Stimulated activated CD8-positive, alpha-beta memory T cell treated with anti-CD3 and anti-CD28 coated beads, Interleukin-4, amount 100 ng/mL, for 48 hours (primary cell): Measurements from ENCODE around the gene TBC1D10A.

Experiments
- DNase-seq: peaks from one replicate; pipeline ENCODE4 v3.0.0-alpha.2; 2020

TBC1D10A gene

DNA sequence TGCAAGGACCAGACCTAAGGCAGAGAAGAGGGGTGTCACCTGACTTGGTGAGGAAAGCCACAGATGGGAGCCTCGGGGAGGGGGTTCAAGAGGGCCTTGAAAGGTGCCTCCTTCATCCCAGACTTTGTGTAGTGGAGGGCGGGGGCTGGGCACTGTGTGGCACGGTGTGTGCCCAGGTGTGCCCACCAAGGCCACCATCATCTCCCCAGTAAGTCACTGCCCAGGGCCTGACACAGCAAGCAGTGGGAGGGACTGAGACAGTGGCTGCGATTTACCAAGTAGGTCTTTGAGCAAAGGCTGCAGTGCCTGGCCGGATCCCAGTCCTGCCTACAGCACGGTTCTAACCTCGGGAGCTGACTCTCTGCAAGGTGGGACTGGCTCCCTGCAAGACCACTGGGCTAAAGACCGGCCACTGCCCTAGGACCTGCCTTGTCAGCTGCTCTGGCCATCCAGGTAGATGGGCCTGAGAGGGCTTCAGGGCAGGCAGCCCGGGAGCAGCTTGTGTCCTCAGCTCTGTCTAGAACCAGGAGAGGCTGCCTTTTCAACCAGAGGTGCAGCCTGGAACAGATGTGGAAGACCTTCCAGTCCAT lies 61.5 kb downstream of the TBC1D10A start:
- DNase-seq: no peak

DNA sequence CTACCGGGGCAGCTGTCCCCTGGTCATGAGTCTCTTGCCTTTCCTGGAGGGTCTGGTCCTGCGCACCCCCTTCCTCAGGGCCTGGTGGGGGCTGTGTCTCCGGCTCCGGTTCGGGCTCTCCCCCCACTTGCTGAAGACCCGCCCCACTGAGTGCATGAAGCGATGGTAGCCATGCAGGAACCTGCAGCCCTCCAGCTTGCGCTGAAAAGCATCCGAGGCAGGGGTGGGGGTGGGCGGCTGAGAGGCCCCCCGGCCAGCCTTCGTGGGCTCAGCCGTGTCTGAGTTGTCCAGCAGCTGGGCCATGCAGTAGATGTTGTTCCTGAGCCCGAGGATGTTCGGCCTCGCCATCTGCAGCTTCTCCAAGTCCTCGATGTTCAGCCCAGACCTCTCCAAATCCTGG lies 62.9 kb downstream of the TBC1D10A start:
- DNase-seq: no peak

- peak; percentile 95 for DNase-seq
These were observed 63.6 kb downstream of the TBC1D10A start for GRCh38 chr22:30262917-30263741.

DNA sequence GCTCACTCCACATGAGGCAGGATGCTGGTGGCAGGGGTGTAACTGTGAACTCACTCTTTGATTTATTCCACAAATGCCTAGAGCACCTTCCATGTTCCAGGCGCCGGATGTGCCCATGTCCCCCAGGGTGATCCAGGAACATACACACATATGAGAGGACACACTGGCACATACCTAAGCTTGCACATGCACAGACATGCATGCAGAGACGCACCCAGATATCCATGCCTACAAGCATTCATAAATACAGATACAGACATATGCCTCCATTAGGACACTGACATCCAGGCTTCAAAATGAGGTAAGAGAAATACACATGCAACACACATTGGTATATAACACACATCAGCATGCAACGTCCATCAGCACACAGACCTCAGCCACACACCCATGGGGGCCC lies 64.6 kb downstream of the TBC1D10A start:
- DNase-seq: no peak

GRCh38 chr22:30261134-30261533 lies 65.6 kb downstream of the TBC1D10A start:
- DNase-seq: no peak

DNA sequence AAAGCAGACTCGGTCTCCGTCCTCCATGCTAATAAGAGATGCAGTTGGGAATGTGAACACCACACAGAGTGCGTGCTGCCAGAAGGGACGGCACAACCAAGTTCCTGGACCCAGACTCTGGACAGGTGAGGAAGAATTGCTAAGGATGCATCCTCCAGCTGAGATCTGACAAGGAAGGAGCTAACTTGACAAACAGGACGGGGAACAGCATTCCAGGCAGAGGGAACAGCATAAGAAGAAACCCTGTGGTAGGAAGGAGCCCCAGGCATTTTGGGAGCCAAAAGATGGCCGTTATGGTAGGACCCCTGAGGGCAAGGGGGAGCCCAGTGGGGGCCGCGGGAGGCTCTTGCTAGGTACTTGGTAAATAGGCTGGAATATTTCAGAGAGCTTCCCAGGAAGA lies 66.1 kb downstream of the TBC1D10A start:
- DNase-seq: no peak

GRCh38 chr22:30260276-30260675 lies 66.5 kb downstream of the TBC1D10A start:
- DNase-seq: no peak

GRCh38 chr22:30254314-30254713 lies 72.4 kb downstream of the TBC1D10A start:
- no peak for DNase-seq

GRCh38 chr22:30253205-30253852 lies 73.4 kb downstream of the TBC1D10A start:
- DNase-seq: no peak

DNA sequence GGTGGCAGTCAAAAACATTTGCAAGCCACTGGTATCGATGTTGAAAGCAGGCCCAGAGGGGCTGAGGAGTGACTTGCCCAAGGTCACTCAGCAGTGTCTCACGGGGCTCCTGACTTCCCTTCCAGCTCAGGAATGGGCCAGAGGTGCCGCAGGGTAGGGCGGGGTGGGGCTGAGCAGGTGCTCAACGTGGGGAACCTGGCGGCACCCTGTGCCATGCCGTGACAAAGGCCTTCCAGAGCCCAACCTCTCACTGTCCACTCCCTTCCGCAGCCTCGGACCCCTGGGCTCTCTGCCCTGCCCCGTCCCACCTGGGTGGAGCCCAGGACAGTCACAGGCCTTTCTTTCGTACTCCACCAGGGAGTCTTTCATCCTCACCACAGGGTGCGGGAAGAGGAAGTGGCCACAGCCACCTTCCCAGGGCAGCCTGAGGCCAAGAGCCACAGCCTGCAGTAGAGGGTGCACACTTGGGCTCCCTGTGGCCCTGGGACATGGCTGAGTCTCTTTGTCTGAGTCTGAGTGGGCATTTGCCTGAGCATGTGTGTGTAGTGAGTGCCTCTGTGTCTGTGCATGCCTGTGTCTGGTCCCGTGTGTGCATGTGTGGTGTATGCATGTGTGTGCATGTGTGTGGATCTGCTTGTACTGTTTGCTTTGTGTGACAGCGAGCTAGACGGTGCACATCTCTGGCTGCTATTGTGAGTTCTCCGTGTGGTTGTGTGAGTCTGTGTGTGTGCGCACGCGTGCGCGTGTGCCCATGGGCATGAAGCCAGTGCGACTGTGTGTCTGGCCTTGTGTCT lies 74.1 kb downstream of the TBC1D10A start:
- DNase-seq: no peak

GRCh38 chr22:30251711-30252110 lies 75.0 kb downstream of the TBC1D10A start:
- DNase-seq: no peak

DNA sequence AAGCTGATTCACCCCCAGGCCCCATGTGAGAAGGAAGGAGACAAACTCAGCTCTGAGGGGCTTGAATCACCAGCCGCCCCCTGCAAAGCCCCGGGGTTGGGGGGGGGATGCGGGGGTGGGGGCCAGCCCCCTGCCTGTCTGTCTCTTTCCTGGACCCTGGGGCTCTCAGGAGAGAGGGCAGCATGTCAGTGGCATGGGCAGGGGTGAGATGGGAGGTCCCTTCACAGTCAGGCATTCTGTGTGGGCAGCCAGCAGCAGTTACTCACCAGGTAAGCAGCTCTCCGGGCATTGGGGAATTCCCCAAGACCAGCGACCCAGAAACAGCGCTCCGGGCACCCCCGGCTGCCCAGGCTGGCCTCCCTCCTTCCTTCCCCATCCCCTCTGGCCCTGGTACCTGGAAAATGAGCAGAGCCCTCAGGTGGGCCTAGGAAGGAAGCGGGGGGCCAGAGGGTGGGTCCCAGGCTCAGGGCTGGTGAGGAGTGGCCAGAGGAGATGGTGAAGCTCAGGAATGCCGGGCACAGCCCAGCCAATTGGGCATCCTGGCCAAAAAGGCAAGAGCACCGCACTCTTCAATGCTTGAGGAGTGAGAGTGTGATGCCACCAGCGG lies 76.0 kb downstream of the TBC1D10A start:
- DNase-seq: peak; percentile 68

DNA sequence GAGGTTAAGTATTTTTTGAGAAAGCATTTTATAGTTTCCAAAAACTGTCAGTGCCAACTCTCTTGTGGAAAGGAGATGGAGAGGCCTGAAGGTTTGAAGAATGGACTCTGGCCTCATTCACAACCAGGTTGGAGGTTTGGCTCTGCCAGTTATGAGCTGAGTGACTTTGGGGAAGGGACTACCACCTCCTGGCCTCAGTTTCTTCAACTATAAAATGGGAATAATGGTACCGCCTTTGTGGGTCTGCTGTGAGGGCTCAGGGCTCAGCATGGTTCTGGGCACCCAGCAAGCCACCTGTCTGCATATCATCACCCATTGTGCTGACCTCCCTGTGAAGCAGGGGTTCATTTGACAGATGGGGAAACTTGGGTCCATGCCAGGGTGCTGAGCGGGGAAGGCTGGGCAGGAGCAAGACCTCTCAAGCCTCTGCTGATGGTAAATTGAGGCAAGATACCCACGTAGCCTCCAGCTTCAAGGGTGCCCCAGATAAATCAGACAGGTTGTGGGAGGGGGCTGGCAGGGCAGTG lies 76.6 kb downstream of the TBC1D10A start:
- DNase-seq: no peak

DNA sequence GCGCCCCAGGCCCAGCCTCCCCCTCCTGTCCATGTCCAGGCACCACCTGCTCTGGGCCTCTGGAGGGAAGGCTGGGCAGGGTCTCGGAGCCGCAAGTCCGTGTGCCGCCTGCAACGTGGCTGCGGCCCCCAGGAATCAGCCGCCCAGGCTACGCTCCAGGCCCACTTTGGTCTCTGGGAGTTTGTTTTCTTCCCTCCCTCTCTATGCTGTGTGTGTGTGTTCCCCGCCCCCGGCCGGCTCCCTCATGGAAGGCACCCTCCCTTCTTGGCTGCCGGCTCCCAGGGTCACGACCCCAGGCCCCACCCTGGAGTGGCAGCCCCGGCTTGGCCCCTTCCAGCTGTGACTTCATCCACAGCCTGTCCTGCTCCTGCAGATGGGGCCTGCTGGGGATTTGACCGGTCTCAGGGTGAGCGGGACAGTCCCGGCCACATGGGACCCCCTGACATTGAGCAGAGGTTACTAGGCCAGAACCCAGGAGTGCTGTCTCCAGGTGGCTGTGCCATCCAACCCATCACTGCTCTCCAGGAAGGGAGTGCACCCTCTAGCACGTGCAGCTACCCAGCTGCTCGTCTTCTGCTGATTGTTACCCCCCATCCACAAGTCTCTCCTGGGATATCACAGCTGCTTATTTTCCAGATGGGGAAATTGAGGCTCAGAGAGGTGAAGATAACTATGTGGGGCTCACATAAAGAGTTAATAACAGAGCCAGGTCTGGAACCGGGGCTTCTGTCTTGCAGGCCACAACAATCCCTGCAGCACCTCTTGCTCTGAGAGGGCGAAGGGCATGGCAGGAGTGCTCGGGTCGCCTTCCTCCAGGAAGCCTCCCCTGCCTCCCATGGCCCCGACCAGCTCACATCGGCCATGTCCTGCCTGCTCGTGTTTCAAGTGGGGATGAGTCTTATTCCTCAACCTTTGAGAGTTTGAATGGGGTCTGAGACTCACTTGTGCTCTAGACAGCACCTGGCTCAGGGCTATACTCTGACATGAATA lies 77.4 kb downstream of the TBC1D10A start:
- no peak for DNase-seq

DNA sequence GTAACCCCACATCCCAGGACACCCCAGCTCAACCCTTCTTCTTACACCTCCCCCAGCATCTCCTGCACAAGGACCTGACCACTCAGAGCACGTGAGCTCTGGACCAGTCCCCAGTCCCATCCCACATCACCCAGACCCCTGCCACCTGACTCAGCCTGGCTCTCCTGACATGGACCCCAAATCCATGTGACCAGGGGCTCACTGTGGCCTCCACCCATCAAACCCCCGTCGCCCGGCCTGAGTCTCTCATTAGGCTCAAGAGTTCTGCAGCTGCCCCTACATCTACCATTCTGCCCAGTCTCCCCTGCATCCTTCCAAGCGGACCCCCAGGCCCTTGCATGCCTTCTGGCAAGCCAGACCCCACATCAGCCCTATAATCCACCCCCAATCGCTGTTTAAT lies 78.3 kb downstream of the TBC1D10A start:
- no peak for DNase-seq

- DNase-seq: no peak
These were observed 78.8 kb downstream of the TBC1D10A start for GRCh38 chr22:30247974-30248373.

- no peak for DNase-seq
These were observed 79.2 kb downstream of the TBC1D10A start for GRCh38 chr22:30247561-30247960.

- DNase-seq: peak; percentile 50
These were observed 79.8 kb downstream of the TBC1D10A start for GRCh38 chr22:30246814-30247376.

DNA sequence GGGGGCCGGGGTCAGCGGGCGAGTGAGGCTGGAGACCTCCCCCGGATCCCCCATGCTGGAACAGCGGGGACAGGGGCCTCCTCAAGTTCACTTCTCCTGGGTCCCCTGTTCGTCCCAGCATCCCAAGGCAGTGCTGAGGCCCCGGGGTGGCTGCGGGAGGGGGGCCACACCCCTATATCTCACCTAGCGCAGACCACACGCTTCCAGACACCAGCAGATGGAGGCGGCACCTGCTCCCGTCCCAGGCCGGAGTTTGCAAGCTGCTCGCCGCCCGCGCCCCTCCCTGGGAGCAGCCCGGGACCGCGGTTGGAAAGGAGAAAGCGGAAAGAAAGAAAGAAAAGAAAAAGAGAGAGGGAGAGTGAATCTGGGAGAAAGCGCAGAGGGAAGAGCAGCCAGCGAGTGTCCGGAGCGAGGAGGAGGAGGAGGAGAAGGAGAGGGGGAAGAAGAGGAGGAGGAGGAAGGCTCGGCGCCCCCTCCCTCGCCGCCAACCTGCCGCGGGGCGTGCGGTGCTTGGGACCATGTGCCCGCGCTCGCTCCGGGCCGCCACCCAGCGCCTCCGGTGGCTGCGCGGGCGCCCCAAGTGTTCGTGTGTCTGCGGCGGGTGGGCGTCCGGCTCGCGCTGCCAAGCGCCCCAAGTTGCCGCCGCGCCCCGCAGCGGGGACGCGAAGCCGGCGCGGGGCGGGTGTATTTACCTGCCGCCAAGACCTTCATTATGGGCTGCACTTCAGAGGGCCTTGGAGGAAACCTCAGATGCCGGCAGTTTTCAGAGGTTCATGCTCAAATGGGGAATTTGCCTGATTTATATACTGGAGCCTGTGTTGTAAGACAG lies 80.5 kb downstream of the TBC1D10A start, which contains the start of gene LIF:
LIF (minus strand) TSS at position 775 of the 829 bp plus-strand sequence; CDS start at position 711, 64 bp downstream.
- peak; percentile 70 for DNase-seq
